RWPE2 (cell line): ENCODE data around the gene SDF2L1.

Experiments
- ATAC-seq: fragments of 200-7000 bp; cut with Tn5 transposase; 3 replicates; pipeline ENCODE4 v1.9.1; 2021; ENCODE audit warnings: low read depth
- DNase-seq: peaks from one replicate; pipeline ENCODE4 v3.0.0-alpha.2; 2020; ENCODE audit warnings: low spot score
- H3K27ac ChIP-seq: fragments of 450-650 bp; 2 replicates; pipeline ENCODE4 v1.5.1; 2017; ENCODE audit warnings: mild to moderate bottlenecking; ENCODE audit not compliant: poor library complexity, severe bottlenecking
- H3K27me3 ChIP-seq: fragments of 250-450 bp; sonication (Bioruptor Pico); 2 replicates; pipeline ENCODE4 v1.5.1; 2021; ENCODE audit warnings: mild to moderate bottlenecking, moderate library complexity; ENCODE audit not compliant: insufficient read depth, poor library complexity, severe bottlenecking
- H3K36me3 ChIP-seq: fragments of 250-450 bp; sonication (Bioruptor Pico); 2 replicates; pipeline ENCODE4 v1.5.1; 2020; ENCODE audit warnings: low read depth, mild to moderate bottlenecking, moderate library complexity
- H3K4me1 ChIP-seq: fragments of 250-450 bp; sonication (Bioruptor Pico); 2 replicates; pipeline ENCODE4 v1.5.1; 2021; ENCODE audit warnings: mild to moderate bottlenecking, moderate library complexity; ENCODE audit not compliant: insufficient read depth, poor library complexity, severe bottlenecking
- H3K4me3 ChIP-seq: fragments of 250-450 bp; sonication (Bioruptor Pico); 2 replicates; pipeline ENCODE4 v1.5.1; 2021; ENCODE audit warnings: mild to moderate bottlenecking, moderate library complexity; ENCODE audit not compliant: severe bottlenecking
- H3K9me3 ChIP-seq: fragments of 250-450 bp; sonication (Bioruptor Pico); 2 replicates; pipeline ENCODE4 v1.5.1; 2021; ENCODE audit warnings: mild to moderate bottlenecking, moderate library complexity; ENCODE audit not compliant: severe bottlenecking
- CTCF ChIP-seq: fragments of 450-650 bp; IDR thresholded peaks from one replicate; pipeline ENCODE4 v1.5.1; 2017; ENCODE audit warnings: mild to moderate bottlenecking, moderate library complexity; ENCODE audit not compliant: poor library complexity, severe bottlenecking

The SDF2L1 gene

DNA sequence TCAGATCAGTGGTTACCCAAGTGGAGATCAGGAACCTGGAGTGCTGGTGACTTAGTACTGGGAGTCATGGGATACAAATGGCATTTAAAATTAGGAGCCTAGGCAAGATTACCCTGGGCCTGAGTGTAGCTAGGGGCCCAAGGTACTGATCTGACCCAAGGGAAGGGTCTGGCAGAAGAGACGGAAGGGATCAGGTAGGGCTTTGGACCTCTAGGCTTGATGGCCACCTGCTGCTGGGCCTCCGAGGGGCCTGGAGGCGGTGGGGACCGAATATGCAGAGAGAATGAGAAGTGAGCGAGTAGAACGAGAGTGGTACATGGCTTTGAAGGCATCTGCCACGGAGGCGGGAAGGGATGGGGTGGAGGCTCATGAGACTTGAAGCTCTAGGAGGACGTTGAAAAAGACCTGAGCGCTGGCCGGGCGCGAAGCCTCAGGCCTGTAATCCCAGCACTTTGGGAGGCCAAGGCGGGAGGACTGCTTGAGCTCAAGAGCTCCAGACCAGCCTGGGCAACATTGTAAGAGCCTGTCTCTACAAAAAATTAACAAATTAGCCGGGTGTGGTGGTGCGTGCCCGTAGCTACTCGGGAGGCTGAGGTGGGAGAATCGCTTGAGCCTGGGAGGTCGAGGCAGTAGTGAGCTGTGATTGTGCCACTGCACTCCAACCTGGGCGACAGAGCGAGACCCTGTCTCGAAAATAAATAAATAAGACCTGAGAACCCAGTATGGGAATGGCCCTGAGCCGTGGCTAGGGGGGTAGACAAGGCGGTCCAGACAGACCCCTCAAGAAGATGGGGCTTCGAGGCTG, 23.1 kb downstream of the SDF2L1 start:
- Histone ChIP-seq H3K9me3 (no peaks in the 10 kb centered on the region), H3K36me3 (peaks cover 12% of the 10 kb centered on the region), H3K4me1 (peaks cover 6% of the 10 kb centered on the region), H3K4me3 (peak overlapping the region; percentile 58), H3K27ac (peak overlapping the region; percentile 64), H3K27me3 (no peaks in the 10 kb centered on the region)
- no peak for TF ChIP-seq CTCF
- DNase-seq (no peak), ATAC-seq (no peak)

GRCh38 chr22:21666786-21667185, 24.7 kb downstream of the SDF2L1 start:
- DNase-seq, result no peak
- Histone ChIP-seq H3K4me1 (peaks cover 6% of the 10 kb centered on the region), H3K9me3 (no peaks in the 10 kb centered on the region), H3K27me3 (no peaks in the 10 kb centered on the region), H3K36me3 (peaks cover 27% of the 10 kb centered on the region), H3K4me3 (peak overlapping the region; percentile 58), H3K27ac (peak overlapping the region; percentile 64)
- no peak for TF ChIP-seq CTCF
- ATAC-seq, result no peak

DNA sequence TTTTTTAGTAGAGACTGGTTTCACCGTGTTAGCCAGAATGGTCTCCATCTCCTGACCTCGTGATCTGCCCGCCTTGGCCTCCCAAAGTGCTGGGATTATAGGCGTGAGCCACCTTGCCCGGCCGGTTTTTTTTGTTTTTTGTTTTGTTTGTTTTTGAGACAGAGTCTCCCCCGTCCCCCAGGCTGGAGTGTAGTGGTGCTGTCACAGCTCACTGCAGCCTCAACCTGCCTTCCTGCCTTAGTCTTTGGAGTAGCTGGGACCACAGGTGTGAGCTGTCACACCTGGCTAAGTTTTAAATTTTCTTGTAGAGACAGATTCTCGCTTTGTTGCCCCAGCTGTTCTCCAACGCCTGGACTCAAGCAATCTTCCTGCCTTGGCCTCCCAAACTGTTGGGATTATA, 26.9 kb downstream of the SDF2L1 start:
- ATAC-seq (no peak), DNase-seq (no peak)
- H3K36me3 ChIP-seq, result peaks cover 48% of the 10 kb centered on the region
- H3K27ac ChIP-seq, result no peak overlapping the region
- H3K4me3 ChIP-seq, result no peak overlapping the region
- H3K9me3 ChIP-seq, result no peaks in the 10 kb centered on the region
- peaks cover 6% of the 10 kb centered on the region for H3K4me1 ChIP-seq
- TF ChIP-seq CTCF, result no peak
- H3K27me3 ChIP-seq, result no peaks in the 10 kb centered on the region

DNA sequence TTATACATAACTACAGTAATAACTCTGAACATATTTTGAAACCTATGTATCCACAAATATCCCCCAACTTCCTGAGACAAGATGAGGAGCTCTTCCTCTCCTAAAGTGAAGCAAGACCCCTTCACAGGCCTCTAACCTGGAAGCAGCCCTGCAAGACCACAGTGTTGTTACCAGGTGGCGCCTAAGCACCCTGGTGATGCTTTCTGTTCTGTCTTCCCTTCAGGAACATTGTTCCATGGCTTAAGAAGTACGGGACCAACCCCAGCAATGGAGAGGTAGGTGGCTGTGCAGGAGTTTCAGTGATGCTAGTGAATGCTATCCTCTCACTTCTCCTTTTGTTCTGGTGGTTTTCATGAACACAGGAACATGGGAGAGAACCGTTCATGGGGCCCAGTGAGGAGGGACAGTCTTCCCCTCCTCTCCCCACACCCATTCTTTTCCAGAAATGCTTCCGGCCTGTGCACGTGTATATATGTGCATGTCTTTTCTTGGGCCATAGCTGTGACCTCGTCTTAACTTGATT, 30.1 kb downstream of the SDF2L1 start:
- H3K27me3 ChIP-seq, result no peaks in the 10 kb centered on the region
- no peak for ATAC-seq
- H3K9me3 ChIP-seq, result no peaks in the 10 kb centered on the region
- H3K4me1 ChIP-seq, result peaks cover 6% of the 10 kb centered on the region
- H3K36me3 ChIP-seq, result peaks cover 63% of the 10 kb centered on the region
- no peak for TF ChIP-seq CTCF
- no peak overlapping the region for H3K4me3 ChIP-seq
- H3K27ac ChIP-seq, result no peak overlapping the region
- DNase-seq, result no peak
